ENCODE measurements around the gene EML6. TPM values are rescaled to one million over a fixed set of nuclear protein-coding genes. Genes with fewer than 3 reads are reported as not detected.

The EML6 gene
- total and polyA plus RNA-seq, 2 of the 13 experiments (the other 11 are each of a cell fraction or from before 2014, with no cell fraction given) = 17.2 to 32.4 TPM

- TF ChIP-seq, protein P1, sequence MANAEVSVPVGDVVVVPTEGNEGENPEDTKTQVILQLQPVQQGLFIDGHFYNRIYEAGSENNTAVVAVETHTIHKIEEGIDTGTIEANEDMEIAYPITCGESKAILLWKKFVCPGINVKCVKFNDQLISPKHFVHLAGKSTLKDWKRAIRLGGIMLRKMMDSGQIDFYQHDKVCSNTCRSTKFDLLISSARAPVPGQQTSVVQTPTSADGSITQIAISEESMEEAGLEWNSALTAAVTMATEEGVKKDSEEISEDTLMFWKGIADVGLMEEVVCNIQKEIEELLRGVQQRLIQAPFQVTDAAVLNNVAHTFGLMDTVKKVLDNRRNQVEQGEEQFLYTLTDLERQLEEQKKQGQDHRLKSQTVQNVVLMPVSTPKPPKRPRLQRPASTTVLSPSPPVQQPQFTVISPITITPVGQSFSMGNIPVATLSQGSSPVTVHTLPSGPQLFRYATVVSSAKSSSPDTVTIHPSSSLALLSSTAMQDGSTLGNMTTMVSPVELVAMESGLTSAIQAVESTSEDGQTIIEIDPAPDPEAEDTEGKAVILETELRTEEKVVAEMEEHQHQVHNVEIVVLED (CRISPR knock-in tag; IDR thresholded peaks at IDR 0.05; ENCODE audit: borderline replicate concordance) = no peak
These were observed 289.4 kb downstream of the EML6 start (continued) for GRCh38 chr2:55012672-55013484.

- 90% methylated on average over 1 of the region's 1 CpG for WGBS (ENCODE audit: low lambda C conversion rate)
- FAIRE-seq (no peak), ATAC-seq (no peak), DNase-seq (ENCODE audit: low spot score) (no peak)
- TF ChIP-seq PLSCR1 (CRISPR knock-in tag; IDR thresholded peaks at IDR 0.05; ENCODE audit: borderline replicate concordance) (no peak), ZMYM3 (CRISPR knock-in tag; IDR thresholded peaks at IDR 0.05) (no peak), ZNF180 (CRISPR knock-in tag; IDR thresholded peaks at IDR 0.05; ENCODE audit: borderline replicate concordance, low read depth) (no peak), KDM5A (IDR thresholded peaks at IDR 0.05; ENCODE audit: borderline replicate concordance, low read length) (0 out of 2 replicates have a peak, but pooled peaks have one; percentile 4)
- no TSS peak for BruUV-seq (replicated peaks)
- Histone ChIP-seq H3K9ac (ENCODE audit: insufficient read depth, low read depth, low read length) (no peak overlapping the region), H3K27me3 (ENCODE audit: control insufficient read depth in 1 of 2, insufficient read depth in 2 of 2, low read length in 2 of 2) (no peaks in the 10 kb centered on the region), H3K36me3 (replicated peaks in 1 of 2; ENCODE audit: control insufficient read depth in 1 of 2, insufficient read depth in 2 of 2, low read length in 2 of 2) (peaks cover 0 to under 1% of the 10 kb centered on the region in 2 experiments; a peak in 2 of 5 replicates), H3K4me2 (ENCODE audit: low read depth, low read length) (no peak overlapping the region), H3K79me2 (ENCODE audit: insufficient read depth, low read length) (peaks cover 99% of the 10 kb centered on the region), H3K9me3 (ENCODE audit: low read length) (no peaks in the 10 kb centered on the region), H3K27ac (ENCODE audit: extremely low read length, insufficient read depth, low read length) (peak overlapping the region; percentile 0), H2AFZ (ENCODE audit: low read length) (no peak overlapping the region), H4K20me1 (ENCODE audit: insufficient read depth, low read length) (peaks cover 5% of the 10 kb centered on the region; the same call in 1 of the 2 replicates), H3K4me1 (ENCODE audit: insufficient read depth, low read length) (peaks cover 76% of the 10 kb centered on the region), H3K4me3 (replicated peaks in 1 of 3; ENCODE audit: insufficient read depth in 1 of 3, low read depth in 2 of 3, low read length in 3 of 3) (no peak overlapping the region)
- POLR2A ChIA-PET = interaction anchor here (1.1 to 3.5 kb wide), 2 partner anchors 37 to 219 kb away, joined by 3 to 16 read pairs; partner anchors contain the start of genes RPS27A and RTN4
- CTCF ChIA-PET (ENCODE audit: low intra/inter-chr PET ratio, low total read pairs) = interaction anchor here (2.5 kb wide), 1 partner anchor 35 kb away, joined by 11 read pairs; no protein-coding TSS in a partner anchor
- intact Hi-C loops (cut with micrococcal nuclease; ENCODE audit: unreplicated experiment) = loop anchor here (2.0 to 10.0 kb wide), 4 partner anchors 15 to 501 kb away; partner anchors contain the start of gene CFAP36
- in situ Hi-C loops (cut with HindIII; ENCODE audit: extremely low pct_ligation_motif_present, low pct_unique_long_range_greater_than_20kb) = no loop called here
These were observed 290.5 kb downstream of the EML6 start for GRCh38 chr2:55013936-55014335.
